IMR-90 (cell line): Measurements from ENCODE around the gene NAP1L5.

Experiments used
- CEBPB ChIP-seq: IDR thresholded peaks from 2 replicates; pipeline ENCODE4 v1.6.1; 2012; ENCODE audit warnings: low read depth, low read length, improper control_type of control experiment
- CHD1 ChIP-seq: IDR thresholded peaks from 2 replicates; pipeline ENCODE4 v1.6.1; 2012; ENCODE audit warnings: low read depth, low read length, improper control_type of control experiment
- CTCF ChIP-seq: conservative IDR thresholded peaks from 2 replicates; pipeline ENCODE4 v1.5.1; 2012; ENCODE audit warnings: mild to moderate bottlenecking, low read depth, low read length, improper control_type of control experiment
- MAFK ChIP-seq: IDR thresholded peaks from 2 replicates; pipeline ENCODE4 v1.6.1; 2012; ENCODE audit warnings: low read depth, low read length, improper control_type of control experiment
- MXI1 ChIP-seq: IDR thresholded peaks from 2 replicates; pipeline ENCODE4 v1.6.1; 2012; ENCODE audit warnings: low read depth, mild to moderate bottlenecking, low read length, moderate library complexity, borderline replicate concordance
- NFE2L2 ChIP-seq: fragments of 150-350 bp; IDR thresholded peaks from 2 replicates; pipeline ENCODE4 v1.6.1; 2016; ENCODE audit warnings: low read depth, mild to moderate bottlenecking, low read length
- POLR2A ChIP-seq: IDR thresholded peaks from 2 replicates; pipeline ENCODE4 v1.6.1; 2012; ENCODE audit warnings: mild to moderate bottlenecking, low read depth, low read length
- RAD21 ChIP-seq: IDR thresholded peaks from 2 replicates; pipeline ENCODE4 v1.6.1; 2012; ENCODE audit warnings: low read length, improper control_type of control experiment
- RCOR1 ChIP-seq: IDR thresholded peaks from 2 replicates; pipeline ENCODE4 v1.6.1; 2012; ENCODE audit warnings: mild to moderate bottlenecking, low read length, improper control_type of control experiment; ENCODE audit not compliant: insufficient replicate concordance
- RFX5 ChIP-seq: IDR thresholded peaks from 2 replicates; pipeline ENCODE4 v1.8.0; 2012; ENCODE audit warnings: low read depth, mild to moderate bottlenecking, low read length, moderate library complexity
- TF ChIP-seq, protein P1 (sequence below): fragments of 150-350 bp; IDR thresholded peaks from 2 replicates; pipeline ENCODE4 v1.6.1; 2017; ENCODE audit warnings: mild to moderate bottlenecking, antibody characterized with exemption, low read length, low read depth
- TF ChIP-seq, protein P2 (sequence below): fragments of 150-350 bp; IDR thresholded peaks from 2 replicates; pipeline ENCODE4 v1.6.1; 2016; ENCODE audit warnings: low read depth, mild to moderate bottlenecking, low read length, moderate library complexity, borderline replicate concordance

- TF ChIP-seq RFX5 (no peak), CHD1 (no peak), POLR2A (no peak), CTCF (no peak), MXI1 (no peak), RCOR1 (no peak), NFE2L2 (no peak), RAD21 (no peak), MAFK (no peak), CEBPB (no peak)
- TF ChIP-seq, protein P1, sequence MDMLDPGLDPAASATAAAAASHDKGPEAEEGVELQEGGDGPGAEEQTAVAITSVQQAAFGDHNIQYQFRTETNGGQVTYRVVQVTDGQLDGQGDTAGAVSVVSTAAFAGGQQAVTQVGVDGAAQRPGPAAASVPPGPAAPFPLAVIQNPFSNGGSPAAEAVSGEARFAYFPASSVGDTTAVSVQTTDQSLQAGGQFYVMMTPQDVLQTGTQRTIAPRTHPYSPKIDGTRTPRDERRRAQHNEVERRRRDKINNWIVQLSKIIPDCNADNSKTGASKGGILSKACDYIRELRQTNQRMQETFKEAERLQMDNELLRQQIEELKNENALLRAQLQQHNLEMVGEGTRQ, result no peak
- TF ChIP-seq, protein P2, sequence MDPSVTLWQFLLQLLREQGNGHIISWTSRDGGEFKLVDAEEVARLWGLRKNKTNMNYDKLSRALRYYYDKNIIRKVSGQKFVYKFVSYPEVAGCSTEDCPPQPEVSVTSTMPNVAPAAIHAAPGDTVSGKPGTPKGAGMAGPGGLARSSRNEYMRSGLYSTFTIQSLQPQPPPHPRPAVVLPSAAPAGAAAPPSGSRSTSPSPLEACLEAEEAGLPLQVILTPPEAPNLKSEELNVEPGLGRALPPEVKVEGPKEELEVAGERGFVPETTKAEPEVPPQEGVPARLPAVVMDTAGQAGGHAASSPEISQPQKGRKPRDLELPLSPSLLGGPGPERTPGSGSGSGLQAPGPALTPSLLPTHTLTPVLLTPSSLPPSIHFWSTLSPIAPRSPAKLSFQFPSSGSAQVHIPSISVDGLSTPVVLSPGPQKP, result no peak
Observed at GRCh38 chr4:88645994-88646393, 51.6 kb downstream of the NAP1L5 start.
